Bronchial epithelial cell (primary cell): ENCODE data around the gene CD3G. TPM values are rescaled to one million over a fixed set of nuclear protein-coding genes. Genes with fewer than 3 reads are reported as not detected.
"Not testable (repeated sequence)": the region's sequence is repeated elsewhere in the genome, so short reads cannot be mapped to it uniquely, and the experiment has no call there.

ENCODE experiments used
- DNase-seq: peaks from one replicate; pipeline ENCODE4 v3.0.0-alpha.2; 2010; ENCODE audit warnings: low read depth
- FAIRE-seq: peaks from 2 replicates; lab custom pipeline; 2011; peaks lifted over from hg19 to GRCh38; lab: Jason Lieb, UNC
- H3K27me3 ChIP-seq: 2 replicates; pipeline ENCODE4 v1.5.1; 2011; ENCODE audit warnings: low read length; ENCODE audit not compliant: control insufficient read depth, insufficient read depth
- H3K36me3 ChIP-seq: 2 replicates; pipeline ENCODE4 v1.5.1; 2011; ENCODE audit warnings: low read length; ENCODE audit not compliant: control insufficient read depth, insufficient read depth
- H3K4me3 ChIP-seq: 2 replicates; pipeline ENCODE4 v1.5.1; 2011; ENCODE audit warnings: mild to moderate bottlenecking, low read depth, low read length, control low read depth
- total RNA-seq: library from RNA; depleted of rRNA; stranded (reverse); fragments of >200 nt; gene quantifications from 2 replicates; pipeline ENCODE4 v1.2.1, GENCODE V29; 2014
- TF ChIP-seq, protein P1 (sequence below): IDR thresholded peaks from 2 replicates; pipeline ENCODE4 v1.5.1; 2011; ENCODE audit warnings: mild to moderate bottlenecking, moderate library complexity, low read length, control low read depth, inconsistent platforms; ENCODE audit not compliant: insufficient read depth, severe bottlenecking

Gene CD3G
- total RNA-seq, 1 donor from 2014 or later, result not detected

DNA sequence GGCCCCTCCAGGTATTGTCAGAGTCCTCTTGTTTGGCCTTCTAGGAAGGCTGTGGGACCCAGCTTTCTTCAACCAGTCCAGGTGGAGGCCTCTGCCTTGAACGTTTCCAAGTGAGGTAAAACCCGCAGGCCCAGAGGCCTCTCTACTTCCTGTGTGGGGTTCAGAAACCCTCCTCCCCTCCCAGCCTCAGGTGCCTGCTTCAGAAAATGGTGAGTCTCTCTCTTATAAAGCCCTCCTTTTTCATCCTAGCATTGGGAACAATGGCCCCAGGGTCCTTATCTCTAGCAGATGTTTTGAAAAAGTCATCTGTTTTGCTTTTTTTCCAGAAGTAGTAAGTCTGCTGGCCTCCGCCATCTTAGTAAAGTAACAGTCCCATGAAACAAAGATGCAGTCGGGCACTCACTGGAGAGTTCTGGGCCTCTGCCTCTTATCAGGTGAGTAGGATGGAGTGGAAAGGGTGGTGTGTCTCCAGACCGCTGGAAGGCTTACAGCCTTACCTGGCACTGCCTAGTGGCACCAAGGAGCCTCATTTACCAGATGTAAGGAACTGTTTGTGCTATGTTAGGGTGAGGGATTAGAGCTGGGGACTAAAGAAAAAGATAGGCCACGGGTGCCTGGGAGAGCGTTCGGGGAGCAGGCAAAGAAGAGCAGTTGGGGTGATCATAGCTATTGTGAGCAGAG, 39.4 kb upstream of the CD3G start, which contains the start of gene CD3E:
TSS of gene CD3E (plus strand) at position 163 of the 681 bp plus-strand sequence. CDS start at position 386, 223 bp downstream.
- TF ChIP-seq, protein P1, sequence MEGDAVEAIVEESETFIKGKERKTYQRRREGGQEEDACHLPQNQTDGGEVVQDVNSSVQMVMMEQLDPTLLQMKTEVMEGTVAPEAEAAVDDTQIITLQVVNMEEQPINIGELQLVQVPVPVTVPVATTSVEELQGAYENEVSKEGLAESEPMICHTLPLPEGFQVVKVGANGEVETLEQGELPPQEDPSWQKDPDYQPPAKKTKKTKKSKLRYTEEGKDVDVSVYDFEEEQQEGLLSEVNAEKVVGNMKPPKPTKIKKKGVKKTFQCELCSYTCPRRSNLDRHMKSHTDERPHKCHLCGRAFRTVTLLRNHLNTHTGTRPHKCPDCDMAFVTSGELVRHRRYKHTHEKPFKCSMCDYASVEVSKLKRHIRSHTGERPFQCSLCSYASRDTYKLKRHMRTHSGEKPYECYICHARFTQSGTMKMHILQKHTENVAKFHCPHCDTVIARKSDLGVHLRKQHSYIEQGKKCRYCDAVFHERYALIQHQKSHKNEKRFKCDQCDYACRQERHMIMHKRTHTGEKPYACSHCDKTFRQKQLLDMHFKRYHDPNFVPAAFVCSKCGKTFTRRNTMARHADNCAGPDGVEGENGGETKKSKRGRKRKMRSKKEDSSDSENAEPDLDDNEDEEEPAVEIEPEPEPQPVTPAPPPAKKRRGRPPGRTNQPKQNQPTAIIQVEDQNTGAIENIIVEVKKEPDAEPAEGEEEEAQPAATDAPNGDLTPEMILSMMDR, result no peak
- DNase-seq (no peak), FAIRE-seq (no peak)
- Histone ChIP-seq H3K27me3 (no peaks in the 10 kb centered on the region), H3K36me3 (no peaks in the 10 kb centered on the region), H3K4me3 (no peak within 1 kb of the TSS)

DNA sequence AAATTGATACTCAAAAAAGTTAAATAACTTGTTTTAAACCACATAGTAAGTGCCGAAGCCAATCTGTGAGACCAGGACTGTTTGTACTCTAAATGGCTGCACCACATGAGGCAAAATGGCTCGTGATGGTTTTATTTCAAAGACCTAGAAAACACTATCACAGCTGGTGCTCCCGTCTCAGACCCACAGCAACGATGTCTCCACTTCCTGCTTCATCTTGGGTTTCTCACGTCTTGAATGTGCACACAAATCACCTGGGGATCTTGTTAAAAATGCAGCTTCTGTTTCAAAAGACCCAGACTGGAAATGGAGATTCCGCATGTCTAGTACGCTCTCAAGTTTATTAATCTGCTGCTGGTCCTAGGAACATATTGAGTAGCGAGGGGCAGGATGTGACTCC, 38.4 kb upstream of the CD3G start:
- no peak overlapping the region for H3K4me3 ChIP-seq

DNA sequence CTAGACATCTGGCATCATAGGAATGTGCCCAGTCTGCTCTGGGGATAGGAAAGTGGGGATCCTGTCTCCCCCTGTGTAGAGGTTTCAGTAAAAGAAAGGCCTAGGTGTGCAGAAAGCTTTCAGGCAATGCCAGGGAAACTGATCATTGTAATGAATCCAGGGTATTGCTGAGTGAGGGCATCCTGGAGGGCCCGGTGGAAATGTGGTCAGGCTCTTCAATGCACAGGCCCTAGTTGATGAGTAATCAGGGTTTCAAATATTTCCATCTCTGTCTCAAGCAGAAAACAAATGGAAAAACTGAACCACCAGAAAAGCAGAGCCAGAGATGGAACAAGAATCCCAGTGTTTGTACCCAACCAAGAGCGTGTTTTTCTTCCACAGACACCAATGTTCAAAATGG, 37.6 kb upstream of the CD3G start:
- TF ChIP-seq, protein P1, result no peak
- no peaks in the 10 kb centered on the region for H3K27me3 ChIP-seq
- no peak overlapping the region for H3K4me3 ChIP-seq
- FAIRE-seq (no peak), DNase-seq (no peak)
- no peaks in the 10 kb centered on the region for H3K36me3 ChIP-seq

More for the DNA sequence above, 38.4 kb upstream of the CD3G start:
- no peak for DNase-seq
- Histone ChIP-seq H3K27me3 (no peaks in the 10 kb centered on the region), H3K36me3 (no peaks in the 10 kb centered on the region)
- no peak for FAIRE-seq
- TF ChIP-seq, protein P1, result no peak

DNA sequence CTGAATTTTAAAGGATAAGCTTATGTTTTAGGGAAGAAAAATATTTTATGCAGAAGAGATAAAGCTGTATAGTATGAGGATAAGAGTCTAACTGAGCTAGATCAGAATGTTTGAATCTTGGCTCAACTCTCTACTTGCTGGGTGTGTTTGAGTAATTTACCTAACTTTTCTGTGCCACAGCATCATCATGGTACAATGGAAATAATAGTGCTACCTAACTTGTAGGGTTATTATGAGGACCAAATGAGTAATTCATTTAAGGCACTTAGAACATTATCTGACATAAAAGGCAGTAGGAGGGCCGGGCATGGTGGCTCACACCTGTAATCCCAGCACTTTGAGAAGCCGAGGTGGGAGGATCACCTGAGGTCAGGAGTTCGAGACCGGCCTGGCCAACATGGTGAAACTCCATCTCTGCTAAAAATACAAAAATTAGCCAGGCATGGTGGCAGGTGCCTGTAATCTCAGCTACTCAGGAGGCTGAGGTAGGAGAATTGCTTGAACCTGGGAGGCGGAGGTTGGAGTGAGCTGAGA, 35.1 kb upstream of the CD3G start:
- not testable (repeated sequence) for H3K36me3 ChIP-seq, H3K4me3 ChIP-seq, H3K27me3 ChIP-seq, FAIRE-seq, DNase-seq

DNA sequence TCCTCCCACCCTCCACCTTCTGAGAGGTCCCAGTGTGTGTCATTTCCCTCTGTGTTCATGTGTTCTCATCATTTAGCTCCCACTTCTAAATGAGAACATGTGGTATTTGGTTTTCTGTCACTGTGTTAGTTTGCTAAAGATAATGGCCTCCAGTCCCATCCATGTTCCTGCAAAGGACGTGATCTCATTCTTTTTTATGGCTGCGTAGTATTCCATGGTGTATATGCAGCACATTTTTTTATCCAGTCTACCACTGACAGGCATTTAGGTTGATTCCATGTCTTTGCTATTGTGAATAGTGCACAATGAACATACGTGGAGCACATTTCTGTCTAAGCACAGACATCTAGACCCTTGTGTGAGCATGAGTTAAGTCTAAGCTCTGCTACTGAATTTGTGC, 33.9 kb upstream of the CD3G start:
- no peak for FAIRE-seq
- TF ChIP-seq, protein P1, result no peak

DNA sequence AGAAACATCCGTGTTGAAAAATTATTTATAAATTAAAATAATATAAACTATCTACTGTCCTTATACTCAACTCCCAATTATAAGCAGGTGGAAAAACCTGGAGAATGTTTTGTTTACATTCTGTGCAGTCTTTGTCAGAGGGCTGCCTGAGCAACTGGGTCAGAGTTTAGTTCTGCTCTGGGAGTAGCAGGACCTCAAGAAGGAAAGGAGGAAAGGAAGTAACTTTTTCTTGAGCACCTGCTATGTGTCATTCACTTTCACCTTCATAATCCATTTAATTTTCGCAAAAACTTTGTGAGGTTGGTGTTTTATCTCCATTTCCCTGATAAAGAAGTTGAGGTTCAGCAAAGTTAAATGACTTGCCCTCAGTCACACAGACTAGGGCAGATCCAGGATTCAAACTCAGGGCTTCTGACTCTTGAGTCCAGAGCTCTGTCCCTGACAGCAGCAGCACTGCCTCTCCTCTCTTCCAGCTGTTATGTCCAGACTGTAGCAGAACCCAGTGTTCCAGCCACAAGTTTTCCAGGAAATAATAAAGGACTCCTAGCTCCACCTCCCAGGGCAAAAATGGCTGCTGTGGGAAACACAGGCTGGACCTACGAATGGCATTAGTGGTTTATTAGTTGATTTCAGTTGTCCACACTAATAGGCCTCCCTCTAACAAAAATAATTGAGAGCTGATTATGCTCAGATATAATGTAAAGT, 33.2 kb upstream of the CD3G start:
- Histone ChIP-seq H3K36me3 (no peaks in the 10 kb centered on the region), H3K4me3 (no peak overlapping the region), H3K27me3 (no peaks in the 10 kb centered on the region)
- TF ChIP-seq, protein P1, result no peak
- no peak for FAIRE-seq
- no peak for DNase-seq

More for the DNA sequence above, 33.9 kb upstream of the CD3G start:
- H3K27me3 ChIP-seq, result no peaks in the 10 kb centered on the region
- no peak overlapping the region for H3K4me3 ChIP-seq
- DNase-seq, result no peak
- no peaks in the 10 kb centered on the region for H3K36me3 ChIP-seq
